ENCODE data around the gene PPT2.
A peak's percentile ranks its signal among the peaks of the same experiment; 100 is the strongest.

The PPT2 gene

GRCh38 chr6:32149092-32149755 is 4.7 kb upstream of the PPT2 start:
- Histone ChIP-seq H2BK120ac (ENCODE audit: low read depth, low read length) (no peak overlapping the region), H3K4ac (ENCODE audit: low read depth in 1 of 2, low read length in 2 of 2) (no peak overlapping the region), H3K36me3 (ENCODE audit: control insufficient read depth in 1 of 2, insufficient read depth in 2 of 2, low read depth in 1 of 2, low read length in 2 of 2) (no peaks in the 10 kb centered on the region)

GRCh38 chr6:32149932-32150870 is 3.7 kb upstream of the PPT2 start:
- H3K23ac ChIP-seq (ENCODE audit: low read length in 2 of 2): peak overlapping the region in 1 of 2 experiments; percentile 1

More at GRCh38 chr6:32149092-32149755, 4.7 kb upstream of the PPT2 start:
- no peak overlapping the region for H2AK5ac ChIP-seq (ENCODE audit: low read length, severe bottlenecking)
- H3K79me1 ChIP-seq (replicated peaks; ENCODE audit: low read length, poor library complexity, severe bottlenecking): peaks cover 3% of the 10 kb centered on the region
- H3K4me3 ChIP-seq (ENCODE audit: insufficient read depth in 1 of 2, low read depth in 1 of 2, low read length in 2 of 2): peak overlapping the region in 1 of 2 experiments; percentile 44
- no peak overlapping the region for H3K4me2 ChIP-seq (ENCODE audit: low read length, poor library complexity, severe bottlenecking)
- H3K23ac ChIP-seq (ENCODE audit: low read length in 2 of 2): no peak overlapping the region
- no peak overlapping the region for H3K18ac ChIP-seq (ENCODE audit: low read depth in 1 of 2, low read length in 2 of 2)
- no peak overlapping the region for H2BK5ac ChIP-seq (ENCODE audit: low read depth, low read length, poor library complexity, severe bottlenecking)
- no peak overlapping the region for H2AFZ ChIP-seq (ENCODE audit: low read depth, low read length)
- H3K14ac ChIP-seq (ENCODE audit: low read length in 2 of 2): no peak overlapping the region
- no peak overlapping the region for H4K8ac ChIP-seq (ENCODE audit: low read length)
- no peak overlapping the region for H2BK12ac ChIP-seq (ENCODE audit: low read length in 2 of 2)
- H3K9me3 ChIP-seq (ENCODE audit: control insufficient read depth, low read length): no peaks in the 10 kb centered on the region
- whole genome bisulfite sequencing: 57% methylated on average over 43 of the region's 47 CpGs
- H3K27ac ChIP-seq (ENCODE audit: low read length, poor library complexity, severe bottlenecking): no peak overlapping the region
- DNase-seq: no peak
- H3K9ac ChIP-seq (ENCODE audit: low read length): no peak overlapping the region
- no peak overlapping the region for H4K91ac ChIP-seq (ENCODE audit: low read length)
- H3K4me1 ChIP-seq (ENCODE audit: control insufficient read depth, insufficient read depth, low read depth, low read length): peaks cover 19% of the 10 kb centered on the region
- no peak overlapping the region for H2BK15ac ChIP-seq (ENCODE audit: low read depth, poor library complexity, severe bottlenecking)
- peaks cover 39 to 46% of the 10 kb centered on the region in 2 experiments for H3K27me3 ChIP-seq (ENCODE audit: control insufficient read depth in 1 of 2, insufficient read depth in 1 of 2, low read length in 2 of 2)

GRCh38 chr6:32151181-32151862 is 2.6 kb upstream of the PPT2 start:
- Histone ChIP-seq H3K18ac (ENCODE audit: low read depth in 1 of 2, low read length in 2 of 2) (peak overlapping the region in 1 of 2 experiments; percentile 88), H3K14ac (ENCODE audit: low read length in 2 of 2) (peak overlapping the region in 1 of 2 experiments; percentile 84), H3K27me3 (ENCODE audit: control insufficient read depth in 1 of 2, insufficient read depth in 1 of 2, low read length in 2 of 2) (peaks cover 35 to 39% of the 10 kb centered on the region in 2 experiments), H2AFZ (ENCODE audit: low read depth, low read length) (peak overlapping the region; percentile 70), H3K79me1 (replicated peaks; ENCODE audit: low read length, poor library complexity, severe bottlenecking) (peaks cover 8% of the 10 kb centered on the region), H4K8ac (ENCODE audit: low read length) (no peak overlapping the region), H3K4me3 (ENCODE audit: insufficient read depth in 1 of 2, low read depth in 1 of 2, low read length in 2 of 2) (peak overlapping the region in 1 of 2 experiments; percentile 80), H3K27ac (ENCODE audit: low read length, poor library complexity, severe bottlenecking) (no peak overlapping the region), H3K9ac (ENCODE audit: low read length) (peak overlapping the region; percentile 70), H2BK5ac (ENCODE audit: low read depth, low read length, poor library complexity, severe bottlenecking) (no peak overlapping the region), H3K4me2 (ENCODE audit: low read length, poor library complexity, severe bottlenecking) (peak overlapping the region; percentile 20), H3K4ac (ENCODE audit: low read depth in 1 of 2, low read length in 2 of 2) (peak overlapping the region in 1 of 2 experiments; percentile 56), H3K36me3 (ENCODE audit: control insufficient read depth in 1 of 2, insufficient read depth in 2 of 2, low read depth in 1 of 2, low read length in 2 of 2) (peaks cover 3 to 8% of the 10 kb centered on the region in 2 experiments), H3K9me3 (ENCODE audit: control insufficient read depth, low read length) (no peaks in the 10 kb centered on the region), H3K4me1 (ENCODE audit: control insufficient read depth, insufficient read depth, low read depth, low read length) (peaks cover 31% of the 10 kb centered on the region), H4K91ac (ENCODE audit: low read length) (no peak overlapping the region), H2BK15ac (ENCODE audit: low read depth, poor library complexity, severe bottlenecking) (no peak overlapping the region), H2BK120ac (ENCODE audit: low read depth, low read length) (no peak overlapping the region), H2BK12ac (ENCODE audit: low read length in 2 of 2) (peak overlapping the region; percentile 33 to 81), H3K23ac (ENCODE audit: low read length in 2 of 2) (no peak overlapping the region), H2AK5ac (ENCODE audit: low read length, severe bottlenecking) (no peak overlapping the region)
- DNase-seq: no peak
- WGBS: 62% methylated on average over 4 of the region's 8 CpGs

More at GRCh38 chr6:32149932-32150870, 3.7 kb upstream of the PPT2 start:
- no peak overlapping the region for H2BK120ac ChIP-seq (ENCODE audit: low read depth, low read length)
- H3K4me2 ChIP-seq (ENCODE audit: low read length, poor library complexity, severe bottlenecking): no peak overlapping the region
- H4K8ac ChIP-seq (ENCODE audit: low read length): peak overlapping the region; percentile 59
- H4K91ac ChIP-seq (ENCODE audit: low read length): peak overlapping the region; percentile 43
- no peak overlapping the region for H2AK5ac ChIP-seq (ENCODE audit: low read length, severe bottlenecking)
- H2BK15ac ChIP-seq (ENCODE audit: low read depth, poor library complexity, severe bottlenecking): no peak overlapping the region
- H3K36me3 ChIP-seq (ENCODE audit: control insufficient read depth in 1 of 2, insufficient read depth in 2 of 2, low read depth in 1 of 2, low read length in 2 of 2): no peaks in the 10 kb centered on the region
- H2BK12ac ChIP-seq (ENCODE audit: low read length in 2 of 2): peak overlapping the region in 1 of 2 experiments; percentile 85
- DNase-seq: no peak
- H3K4me1 ChIP-seq (ENCODE audit: control insufficient read depth, insufficient read depth, low read depth, low read length): peaks cover 27% of the 10 kb centered on the region
- no peak overlapping the region for H3K9ac ChIP-seq (ENCODE audit: low read length)
- peaks cover 39 to 46% of the 10 kb centered on the region in 2 experiments for H3K27me3 ChIP-seq (ENCODE audit: control insufficient read depth in 1 of 2, insufficient read depth in 1 of 2, low read length in 2 of 2)
- H3K27ac ChIP-seq (ENCODE audit: low read length, poor library complexity, severe bottlenecking): no peak overlapping the region
- H3K14ac ChIP-seq (ENCODE audit: low read length in 2 of 2): peak overlapping the region in 1 of 2 experiments; percentile 75
- H3K4me3 ChIP-seq (ENCODE audit: insufficient read depth in 1 of 2, low read depth in 1 of 2, low read length in 2 of 2): peak overlapping the region in 1 of 2 experiments; percentile 18
- WGBS: 29% methylated on average over 55 of the region's 55 CpGs
- H3K4ac ChIP-seq (ENCODE audit: low read depth in 1 of 2, low read length in 2 of 2): no peak overlapping the region
- H3K18ac ChIP-seq (ENCODE audit: low read depth in 1 of 2, low read length in 2 of 2): peak overlapping the region in 1 of 2 experiments; percentile 57
- no peaks in the 10 kb centered on the region for H3K9me3 ChIP-seq (ENCODE audit: control insufficient read depth, low read length)
- H3K79me1 ChIP-seq (replicated peaks; ENCODE audit: low read length, poor library complexity, severe bottlenecking): peaks cover 5% of the 10 kb centered on the region
- H2AFZ ChIP-seq (ENCODE audit: low read depth, low read length): no peak overlapping the region
- no peak overlapping the region for H2BK5ac ChIP-seq (ENCODE audit: low read depth, low read length, poor library complexity, severe bottlenecking)
